Measurements from ENCODE around the gene PNPO.
A peak's percentile ranks its signal among the peaks of the same experiment; 100 is the strongest.

PNPO gene

DNA sequence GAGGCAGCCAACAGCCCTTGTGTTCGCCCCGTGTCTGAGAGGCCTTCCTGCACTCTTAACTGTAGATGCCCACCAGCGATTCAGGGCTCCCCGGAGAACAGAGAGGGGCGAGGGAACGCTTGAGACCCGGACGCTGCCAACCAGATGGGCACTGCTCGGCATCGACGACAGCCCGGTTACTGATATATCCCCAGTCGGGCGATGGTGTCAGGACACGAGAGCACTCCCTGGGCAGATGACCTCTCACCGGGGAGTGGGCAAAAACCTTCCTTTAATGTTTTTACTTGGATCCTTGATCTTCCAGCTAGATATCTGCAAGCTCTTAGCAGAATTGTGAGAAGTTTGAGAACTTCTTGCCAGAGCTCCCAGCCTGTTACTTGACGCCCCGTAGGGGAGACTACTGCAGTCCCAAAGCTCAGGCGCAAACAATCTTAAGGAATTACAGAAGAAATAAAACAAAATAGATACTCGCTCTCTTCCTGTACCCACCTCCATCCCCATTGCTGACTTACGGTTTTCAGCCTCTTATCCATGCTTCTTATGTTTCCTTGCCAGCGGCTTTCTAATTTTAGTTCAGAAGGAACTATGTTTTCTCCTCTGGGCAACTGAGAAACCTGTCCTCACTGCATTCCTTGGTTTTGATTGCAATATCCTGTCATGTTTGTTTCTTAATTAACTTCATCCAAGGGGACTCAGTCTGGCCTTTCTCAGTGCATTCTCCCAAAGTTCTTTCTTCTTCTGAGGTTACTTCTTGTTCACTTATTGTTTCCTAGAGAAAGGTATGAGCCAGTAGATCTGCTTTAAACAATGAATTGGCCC, 44.5 kb upstream of the PNPO start:
- TF ChIP-seq, protein P1, sequence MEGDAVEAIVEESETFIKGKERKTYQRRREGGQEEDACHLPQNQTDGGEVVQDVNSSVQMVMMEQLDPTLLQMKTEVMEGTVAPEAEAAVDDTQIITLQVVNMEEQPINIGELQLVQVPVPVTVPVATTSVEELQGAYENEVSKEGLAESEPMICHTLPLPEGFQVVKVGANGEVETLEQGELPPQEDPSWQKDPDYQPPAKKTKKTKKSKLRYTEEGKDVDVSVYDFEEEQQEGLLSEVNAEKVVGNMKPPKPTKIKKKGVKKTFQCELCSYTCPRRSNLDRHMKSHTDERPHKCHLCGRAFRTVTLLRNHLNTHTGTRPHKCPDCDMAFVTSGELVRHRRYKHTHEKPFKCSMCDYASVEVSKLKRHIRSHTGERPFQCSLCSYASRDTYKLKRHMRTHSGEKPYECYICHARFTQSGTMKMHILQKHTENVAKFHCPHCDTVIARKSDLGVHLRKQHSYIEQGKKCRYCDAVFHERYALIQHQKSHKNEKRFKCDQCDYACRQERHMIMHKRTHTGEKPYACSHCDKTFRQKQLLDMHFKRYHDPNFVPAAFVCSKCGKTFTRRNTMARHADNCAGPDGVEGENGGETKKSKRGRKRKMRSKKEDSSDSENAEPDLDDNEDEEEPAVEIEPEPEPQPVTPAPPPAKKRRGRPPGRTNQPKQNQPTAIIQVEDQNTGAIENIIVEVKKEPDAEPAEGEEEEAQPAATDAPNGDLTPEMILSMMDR (IDR thresholded peaks at IDR 0.05; ENCODE audit: low read depth, low read length): no peak
- no peak for DNase-seq
- Histone ChIP-seq H3K27me3 (ENCODE audit: insufficient read depth, low read depth, severe bottlenecking) (no peaks in the 10 kb centered on the region), H3K9me3 (ENCODE audit: severe bottlenecking) (no peaks in the 10 kb centered on the region), H3K36me3 (peaks cover 15% of the 10 kb centered on the region), H3K4me3 (ENCODE audit: low read depth, low read length) (peak overlapping the region; percentile 99), H3K27ac (peak overlapping the region; percentile 100)

GRCh38 chr17:47897561-47897960, 43.8 kb upstream of the PNPO start:
- DNase-seq: no peak
- no peaks in the 10 kb centered on the region for H3K9me3 ChIP-seq (ENCODE audit: severe bottlenecking)
- H3K4me3 ChIP-seq (ENCODE audit: low read depth, low read length): no peak overlapping the region
- H3K27me3 ChIP-seq (ENCODE audit: insufficient read depth, low read depth, severe bottlenecking): no peaks in the 10 kb centered on the region
- TF ChIP-seq, protein P1 (IDR thresholded peaks at IDR 0.05; ENCODE audit: low read depth, low read length): no peak
- peaks cover 15% of the 10 kb centered on the region for H3K36me3 ChIP-seq
- no peak overlapping the region for H3K27ac ChIP-seq

DNA sequence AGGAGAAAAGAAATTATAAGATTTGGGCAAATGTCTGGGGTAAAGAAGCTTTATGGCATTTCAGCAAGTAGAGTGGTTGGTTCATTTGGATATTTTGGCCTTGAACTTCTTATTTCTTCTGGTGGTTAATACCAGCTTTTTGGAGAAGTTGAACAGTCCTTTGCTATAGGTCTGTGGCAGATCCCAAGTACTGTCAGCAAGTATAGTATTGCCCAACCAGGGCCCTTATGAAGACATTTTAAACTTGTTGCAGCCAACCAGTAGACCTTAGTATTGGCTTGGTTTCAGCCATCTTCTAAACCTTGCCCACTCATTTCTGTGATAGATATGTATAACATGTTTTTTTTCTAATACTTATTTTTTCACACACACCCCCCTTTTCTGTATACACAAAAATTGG, 43.1 kb upstream of the PNPO start:
- TF ChIP-seq, protein P1 (IDR thresholded peaks at IDR 0.05; ENCODE audit: low read depth, low read length): no peak
- Histone ChIP-seq H3K27ac (no peak overlapping the region), H3K9me3 (ENCODE audit: severe bottlenecking) (no peaks in the 10 kb centered on the region), H3K4me3 (ENCODE audit: low read depth, low read length) (no peak overlapping the region), H3K27me3 (ENCODE audit: insufficient read depth, low read depth, severe bottlenecking) (no peaks in the 10 kb centered on the region), H3K36me3 (peaks cover 15% of the 10 kb centered on the region)
- DNase-seq: no peak

DNA sequence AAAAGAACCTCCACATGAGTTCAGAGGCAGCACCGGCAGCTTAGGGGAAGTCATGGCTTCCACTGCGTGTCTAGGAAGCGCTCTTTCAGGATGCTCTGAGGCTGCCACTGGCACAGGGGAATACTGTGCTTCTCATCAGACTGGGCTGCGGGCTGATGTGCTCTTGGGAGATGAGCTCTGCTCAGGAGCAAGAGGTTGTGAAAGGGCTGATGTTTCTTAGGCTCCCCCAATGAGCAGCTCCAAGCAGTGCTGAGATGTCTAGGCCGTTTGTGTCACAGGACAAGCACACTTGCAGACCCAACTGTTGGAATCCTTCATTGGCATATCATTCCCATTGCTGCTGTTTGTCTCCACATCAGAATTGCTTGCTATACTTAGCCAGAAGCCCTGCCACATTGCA, 41.7 kb upstream of the PNPO start:
- Histone ChIP-seq H3K4me3 (ENCODE audit: low read depth, low read length) (no peak overlapping the region), H3K27me3 (ENCODE audit: insufficient read depth, low read depth, severe bottlenecking) (no peaks in the 10 kb centered on the region), H3K9me3 (ENCODE audit: severe bottlenecking) (no peaks in the 10 kb centered on the region), H3K27ac (no peak overlapping the region), H3K36me3 (peaks cover 15% of the 10 kb centered on the region)
- DNase-seq: no peak
- TF ChIP-seq, protein P1 (IDR thresholded peaks at IDR 0.05; ENCODE audit: low read depth, low read length): no peak

GRCh38 chr17:47901423-47901822, 39.9 kb upstream of the PNPO start:
- TF ChIP-seq, protein P1 (IDR thresholded peaks at IDR 0.05; ENCODE audit: low read depth, low read length): no peak
- Histone ChIP-seq H3K9me3 (ENCODE audit: severe bottlenecking) (no peaks in the 10 kb centered on the region), H3K4me3 (ENCODE audit: low read depth, low read length) (no peak overlapping the region), H3K27me3 (ENCODE audit: insufficient read depth, low read depth, severe bottlenecking) (no peaks in the 10 kb centered on the region), H3K27ac (no peak overlapping the region), H3K36me3 (peaks cover 11% of the 10 kb centered on the region)
- DNase-seq: no peak
